T-cell (primary cell): ENCODE measurements around the gene NAGS. TPM values are rescaled to one million over a fixed set of nuclear protein-coding genes. Genes with fewer than 3 reads are reported as not detected.
"Not testable (repeated sequence)": the region's sequence is repeated elsewhere in the genome, so short reads cannot be mapped to it uniquely, and the experiment has no call there.

ENCODE experiments used
- ATAC-seq, 4 experiments: fragments of 200-7000 bp in 3 of 4; fragments of 150-1000 bp in 1 of 4; cut with Tn5 transposase; replicated peaks in 1 of 4; 1 replicate in 3 of 4; 2 replicates in 1 of 4; pipeline ENCODE4 v1.10.0; 2021; ENCODE audit warnings: moderate library complexity in 3 of 4, mild to moderate bottlenecking in 2 of 4, moderate number of reproducible peaks in 1 of 4
- CTCF ChIA-PET, 2 donors: fragments of 300-600 bp; sonication (Branson Sonifier 250); formaldehyde crosslinking; loops; one replicate each; lab custom pipeline; 2022; ENCODE audit warnings: antibody characterized with exemption in 2 of 2; lab: Charles Lee
- POLR2A ChIA-PET, 2 donors: fragments of 300-600 bp; sonication (Branson Sonifier 250); formaldehyde crosslinking; loops; one replicate each; lab custom pipeline; 2022; ENCODE audit warnings: antibody characterized with exemption in 2 of 2; lab: Charles Lee
- DNase-seq, 35 experiments: peaks; one replicate each; pipeline versions ENCODE4 v3.0.0 to v3.0.0-alpha.2; 2013 to 2023
- H3K27ac ChIP-seq: one replicate; pipeline ENCODE4 v1.5.1; 2013; ENCODE audit warnings: low read length
- H3K27me3 ChIP-seq, 2 experiments: replicated peaks in 1 of 2; 1 replicate in 1 of 2; 2 replicates in 1 of 2; pipeline versions ENCODE4 v1.6.1 to v1.7.0; 2013; ENCODE audit warnings: low read length in 1 of 2, mixed read lengths in 1 of 2; ENCODE audit not compliant: control insufficient read depth in 2 of 2, insufficient read depth in 2 of 2; ENCODE audit errors: extremely low read depth in 1 of 2
- H3K36me3 ChIP-seq, 2 donors: 1 replicate in 1 of 2; 2 replicates in 1 of 2; pipeline versions ENCODE4 v1.6.1 to v1.7.0; 2013; ENCODE audit warnings: low read length in 1 of 2; ENCODE audit not compliant: control insufficient read depth in 2 of 2, insufficient read depth in 1 of 2; ENCODE audit errors: extremely low read depth in 1 of 2
- H3K4me1 ChIP-seq, 2 experiments: 1 replicate in 1 of 2; 2 replicates in 1 of 2; pipeline versions ENCODE4 v1.6.1 to v1.7.0; 2013; ENCODE audit warnings: low read length in 2 of 2, mixed read lengths in 1 of 2; ENCODE audit not compliant: insufficient read depth in 2 of 2, control insufficient read depth in 1 of 2; ENCODE audit errors: extremely low read depth in 1 of 2
- H3K4me3 ChIP-seq, 2 donors: 1 replicate in 1 of 2; 2 replicates in 1 of 2; pipeline versions ENCODE4 v1.5.1 to v1.7.0; 2013; ENCODE audit warnings: mild to moderate bottlenecking in 2 of 2, low read length in 1 of 2, moderate library complexity in 1 of 2; ENCODE audit not compliant: control insufficient read depth in 1 of 2; ENCODE audit errors: extremely low read depth in 1 of 2
- H3K9me3 ChIP-seq: 2 replicates; pipeline ENCODE4 v1.7.0; 2013
- H3K27ac Mint-ChIP-seq, 2 donors: one replicate each; pipeline ENCODE4 v1.8.0; 2020 to 2021; ENCODE audit warnings: mild to moderate bottlenecking in 2 of 2, mixed read lengths in 2 of 2
- H3K27me3 Mint-ChIP-seq, 2 donors: one replicate each; pipeline ENCODE4 v1.8.0; 2021 to 2022; ENCODE audit warnings: mixed read lengths in 2 of 2
- H3K36me3 Mint-ChIP-seq: one replicate; pipeline ENCODE4 v1.8.0; 2021; ENCODE audit warnings: mixed read lengths
- H3K4me1 Mint-ChIP-seq, 3 donors: one replicate each; pipeline ENCODE4 v1.8.0; 2020 to 2022; ENCODE audit warnings: mixed read lengths in 3 of 3, mild to moderate bottlenecking in 1 of 3
- H3K4me3 Mint-ChIP-seq, 3 donors: one replicate each; pipeline ENCODE4 v1.8.0; 2020 to 2022; ENCODE audit warnings: mild to moderate bottlenecking in 3 of 3, mixed read lengths in 3 of 3, moderate library complexity in 3 of 3
- H3K9me3 Mint-ChIP-seq, 3 donors: one replicate each; pipeline ENCODE4 v1.8.0; 2020 to 2022; ENCODE audit warnings: mixed read lengths in 3 of 3
- WGBS: methylation state at CpG from one replicate; pipeline ENCODE4 v1.1.5; 2013; ENCODE audit warnings: missing lambda C conversion rate; ENCODE audit not compliant: insufficient coverage; 5-methylcytosine and 5-hydroxymethylcytosine counted together
- total RNA-seq, 35 experiments: library from RNA in 6 of 35; stranded (reverse) in 6 of 35; fragments of 120-200 nt in 1 of 35; gene quantifications; one replicate each; pipeline versions ENCODE4 v1.2.1 to v1.2.4 and lab custom pipeline; 2013 to 2026

Gene NAGS
- total RNA-seq, 5 donors from 2014 or later (not counting 1 experiment from before 2014, with no cell fraction given), result 0.35 to 2.4 (median 1.8) TPM

- Mint-ChIP-seq H3K9me3 (no peaks in the 10 kb centered on the region), H3K4me1 (peaks cover 14 to 24% (median 24%) of the 10 kb centered on the region in 3 donors), H3K36me3 (peaks cover 10% of the 10 kb centered on the region), H3K27ac (no peak overlapping the region), H3K27me3 (no peaks in the 10 kb centered on the region), H3K4me3 (peak overlapping the region; percentile 13 to 55 (median 54))
- peaks cover 0 to 14% of the 10 kb centered on the region in 2 experiments for H3K27me3 ChIP-seq
- no peak overlapping the region for H3K27ac ChIP-seq
- ChIA-PET CTCF (no interaction called here), POLR2A (no interaction called here)
- WGBS, result 96% methylated on average over 7 of the region's 14 CpGs
- H3K36me3 ChIP-seq, result peaks cover 0 to 8% of the 10 kb centered on the region in 2 donors
- ATAC-seq (no peak), DNase-seq (no peak)
- no peak overlapping the region for H3K4me3 ChIP-seq
- peaks cover 16 to 33% of the 10 kb centered on the region in 2 experiments for H3K4me1 ChIP-seq
- no peaks in the 10 kb centered on the region for H3K9me3 ChIP-seq
Observed at GRCh38 chr17:44012874-44013273, 8.5 kb downstream of the NAGS start.

DNA sequence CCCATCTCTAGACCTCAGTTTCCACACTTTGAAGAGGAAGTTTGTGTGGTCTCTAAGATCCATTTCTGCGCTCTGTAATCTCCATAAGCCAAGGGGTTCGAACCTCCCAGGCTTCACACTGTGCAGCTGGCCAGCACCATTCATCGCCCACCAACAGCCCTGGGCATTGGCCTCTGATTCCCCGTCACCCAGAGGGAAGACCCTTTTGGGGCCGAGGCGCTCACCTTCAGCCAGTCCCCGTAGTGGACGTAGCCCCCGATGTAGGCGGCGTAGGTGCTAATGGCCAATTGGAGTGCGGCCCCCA, 9.7 kb downstream of the NAGS start:
- Histone ChIP-seq H3K4me3 (peak overlapping the region; percentile 88 to 92), H3K9me3 (no peaks in the 10 kb centered on the region), H3K36me3 (peaks cover 0 to 8% of the 10 kb centered on the region in 2 donors), H3K4me1 (peaks cover 6 to 23% of the 10 kb centered on the region in 2 experiments), H3K27ac (no peak overlapping the region), H3K27me3 (peaks cover 0 to 5% of the 10 kb centered on the region in 2 experiments)
- H3K36me3 Mint-ChIP-seq, result peaks cover 10% of the 10 kb centered on the region
- ChIA-PET POLR2A (no interaction called here), CTCF (no interaction called here)
- no peak for DNase-seq
- no peak for ATAC-seq
- peak overlapping the region; percentile 90 to 99 (median 99) for H3K4me3 Mint-ChIP-seq
- peak overlapping the region; percentile 94 to 98 for H3K27ac Mint-ChIP-seq
- H3K4me1 Mint-ChIP-seq, result peaks cover 7 to 17% (median 15%) of the 10 kb centered on the region in 3 donors
- no peaks in the 10 kb centered on the region for H3K27me3 Mint-ChIP-seq
- 25% methylated on average over 12 of the region's 12 CpGs for WGBS
- H3K9me3 Mint-ChIP-seq, result no peaks in the 10 kb centered on the region

GRCh38 chr17:44014437-44015172, 10.2 kb downstream of the NAGS start, which contains the start of gene TMEM101:
Gene TMEM101 (minus strand): TSS chr17:44014963. CDS start chr17:44014952, 11 bp downstream.
- WGBS, result under 1% methylated on average over 37 of the region's 43 CpGs
- Histone ChIP-seq H3K4me3 (peak within 1 kb of the TSS; percentile 88 to 92), H3K27me3 (peaks cover 0 to under 1% of the 10 kb centered on the region in 2 experiments), H3K4me1 (peaks cover 6 to 20% of the 10 kb centered on the region in 2 experiments), H3K9me3 (no peaks in the 10 kb centered on the region), H3K27ac (peak within 1 kb of the TSS; percentile 46), H3K36me3 (peaks cover 0 to 8% of the 10 kb centered on the region in 2 donors)
- peak; percentile 69 to 94 (median 88) for DNase-seq
- POLR2A ChIA-PET, result no interaction called here
- ATAC-seq, result peak; percentile 97 to 100 (median 98)
- H3K4me1 Mint-ChIP-seq, result peaks cover 7 to 17% (median 15%) of the 10 kb centered on the region in 3 donors
- peak within 1 kb of the TSS; percentile 90 to 99 (median 99) for H3K4me3 Mint-ChIP-seq
- CTCF ChIA-PET, result interaction anchor here in 1 of 2 donors (0.9 kb wide), 1 partner anchor 531 kb away, joined by 3 read pairs; the partner anchor contains the start of gene DHX8
- peak within 1 kb of the TSS; percentile 94 to 98 for H3K27ac Mint-ChIP-seq
- H3K36me3 Mint-ChIP-seq, result peaks cover 10% of the 10 kb centered on the region
- no peaks in the 10 kb centered on the region for H3K27me3 Mint-ChIP-seq
- H3K9me3 Mint-ChIP-seq, result no peaks in the 10 kb centered on the region

- DNase-seq, H3K9me3 ChIP-seq, H3K4me3 Mint-ChIP-seq, H3K36me3 Mint-ChIP-seq, H3K36me3 ChIP-seq, H3K4me1 Mint-ChIP-seq, H3K27me3 ChIP-seq, H3K27ac ChIP-seq, ATAC-seq, H3K27ac Mint-ChIP-seq, H3K4me1 ChIP-seq, POLR2A ChIA-PET, H3K9me3 Mint-ChIP-seq, H3K4me3 ChIP-seq, H3K27me3 Mint-ChIP-seq: not testable (repeated sequence)
- CTCF ChIA-PET, result interaction anchor here in 1 of 2 donors (0.6 kb wide), 1 partner anchor 34 kb away, joined by 5 read pairs; no protein-coding TSS in a partner anchor
- WGBS, result 94% methylated on average over 2 of the region's 7 CpGs
Observed at GRCh38 chr17:44021227-44021626, 16.8 kb downstream of the NAGS start.

- no peak overlapping the region for H3K27ac ChIP-seq
- no peaks in the 10 kb centered on the region for H3K9me3 ChIP-seq
- Mint-ChIP-seq H3K27me3 (no peaks in the 10 kb centered on the region), H3K27ac (no peak overlapping the region), H3K9me3 (no peaks in the 10 kb centered on the region), H3K36me3 (no peaks in the 10 kb centered on the region), H3K4me1 (no peaks in the 10 kb centered on the region), H3K4me3 (no peak overlapping the region)
- POLR2A ChIA-PET, result no interaction called here
- no peak for DNase-seq
- ATAC-seq, result no peak
- peaks cover 0 to 4% of the 10 kb centered on the region in 2 donors for H3K36me3 ChIP-seq
- WGBS, result 100% methylated on average over 1 of the region's 2 CpGs
- H3K4me3 ChIP-seq, result no peak overlapping the region
- no peaks in the 10 kb centered on the region for H3K4me1 ChIP-seq
- H3K27me3 ChIP-seq, result no peaks in the 10 kb centered on the region
- CTCF ChIA-PET, result interaction anchor here (0.6 kb wide), 3 partner anchors 19 to 108 kb away, joined by 3 to 4 read pairs (median 3); no protein-coding TSS in a partner anchor
Observed at GRCh38 chr17:44022246-44022645, 17.8 kb downstream of the NAGS start.

GRCh38 chr17:44023545-44024270, 19.3 kb downstream of the NAGS start:
- Mint-ChIP-seq H3K27me3 (no peaks in the 10 kb centered on the region), H3K9me3 (no peaks in the 10 kb centered on the region), H3K36me3 (no peaks in the 10 kb centered on the region), H3K4me1 (no peaks in the 10 kb centered on the region), H3K4me3 (no peak overlapping the region), H3K27ac (no peak overlapping the region)
- Histone ChIP-seq H3K9me3 (no peaks in the 10 kb centered on the region), H3K27me3 (no peaks in the 10 kb centered on the region), H3K36me3 (peaks cover 0 to 4% of the 10 kb centered on the region in 2 donors), H3K4me3 (no peak overlapping the region), H3K27ac (no peak overlapping the region), H3K4me1 (no peaks in the 10 kb centered on the region)
- CTCF ChIA-PET, result no interaction called here
- 91% methylated on average over 21 of the region's 22 CpGs for WGBS
- DNase-seq (no peak), ATAC-seq (no peak)
- POLR2A ChIA-PET, result no interaction called here
